Measurements from ENCODE around the gene NPB. TPM values are rescaled to one million over a fixed set of nuclear protein-coding genes. Genes with fewer than 3 reads are reported as not detected.
A peak's percentile ranks its signal among the peaks of the same experiment; 100 is the strongest.

Gene NPB
- polyA plus RNA-seq, 3 donors, result 0.08 to 0.16 TPM; not detected in 1

DNA sequence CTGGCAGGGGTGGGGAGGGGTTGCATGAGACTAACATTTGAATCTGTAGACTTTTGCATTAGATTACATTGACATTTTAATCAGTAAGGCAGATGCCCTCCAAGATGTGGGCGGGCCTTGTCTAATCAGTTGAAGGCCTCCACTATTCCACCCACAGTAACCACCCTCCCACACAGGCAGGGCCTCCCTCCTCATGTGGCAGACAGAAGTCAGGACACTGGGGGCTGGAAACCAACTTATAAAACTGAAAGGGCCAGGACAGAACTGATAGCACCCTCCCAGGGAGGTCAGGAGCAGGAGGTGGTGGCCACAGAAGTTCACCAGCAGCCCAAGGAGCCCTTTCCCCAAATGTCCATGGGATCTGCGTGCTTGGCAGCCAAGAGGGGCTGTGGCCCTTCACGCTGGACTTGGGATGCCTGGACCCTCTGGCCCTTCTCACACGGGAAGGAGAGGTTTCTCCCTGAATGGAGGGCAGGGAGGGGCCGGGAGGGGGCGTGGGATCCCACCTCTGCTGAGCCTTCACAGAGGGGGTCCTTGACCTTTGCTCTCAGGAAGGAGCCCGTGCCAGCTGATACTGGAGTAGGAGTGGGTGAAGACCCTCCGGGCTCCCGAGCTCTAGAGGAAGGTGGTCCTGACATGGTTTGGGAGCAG, 30.4 kb downstream of the NPB start:
- peaks cover 23% of the 10 kb centered on the region for H3K4me1 Mint-ChIP-seq
- H3K4me3 Mint-ChIP-seq, result peak overlapping the region in 1 of 2 donors; percentile 11
- no peak overlapping the region for H3K4me2 ChIP-seq (replicated peaks; ENCODE audit: extremely low read depth, low read length, poor library complexity, severe bottlenecking)
- no peak overlapping the region for H3K27ac Mint-ChIP-seq
- H3K9ac ChIP-seq (ENCODE audit: insufficient read depth, low read length, poor library complexity, severe bottlenecking), result no peak overlapping the region
- no peak for DNase-seq
- peaks cover 18 to 27% of the 10 kb centered on the region in 2 donors for H3K4me1 ChIP-seq (ENCODE audit: control insufficient read depth in 1 of 2, insufficient read depth in 2 of 2, low read length in 2 of 2)
- H3K36me3 ChIP-seq (replicated peaks in 1 of 2; ENCODE audit: control insufficient read depth in 1 of 2, insufficient read depth in 2 of 2, low read length in 2 of 2), result no peaks in the 10 kb centered on the region
- 100% methylated on average over 4 of the region's 9 CpGs for WGBS (ENCODE audit: insufficient coverage)
- H3K79me2 ChIP-seq (ENCODE audit: insufficient read depth, low read length), result no peaks in the 10 kb centered on the region
- peaks cover 41 to 65% (median 42%) of the 10 kb centered on the region in 3 donors for H3K27me3 Mint-ChIP-seq (ENCODE audit: low read depth in 3 of 3)
- H3K4me3 ChIP-seq (replicated peaks in 1 of 3; ENCODE audit: low read depth in 2 of 3, low read length in 3 of 3), result no peak overlapping the region
- peaks cover 9 to 44% of the 10 kb centered on the region in 2 donors for H3K27me3 ChIP-seq (ENCODE audit: control insufficient read depth in 2 of 2, insufficient read depth in 2 of 2, low read length in 2 of 2)
- H3K36me3 Mint-ChIP-seq, result peaks cover 0 to 2% of the 10 kb centered on the region in 2 donors
- peaks cover 4% of the 10 kb centered on the region for H4K20me1 ChIP-seq (ENCODE audit: insufficient read depth, low read length)
- no peak overlapping the region for H3K27ac ChIP-seq (ENCODE audit: low read depth in 1 of 2, low read length in 2 of 2)
- intact Hi-C loops (cut with micrococcal nuclease), result no loop called here
- no peaks in the 10 kb centered on the region for H3K9me3 ChIP-seq (replicated peaks in 1 of 2; ENCODE audit: control insufficient read depth in 1 of 2, insufficient read depth in 1 of 2, low read length in 2 of 2)
- no peak overlapping the region for H2AFZ ChIP-seq (ENCODE audit: insufficient read depth, low read depth, low read length, poor library complexity, severe bottlenecking)
- TF ChIP-seq, protein P1, sequence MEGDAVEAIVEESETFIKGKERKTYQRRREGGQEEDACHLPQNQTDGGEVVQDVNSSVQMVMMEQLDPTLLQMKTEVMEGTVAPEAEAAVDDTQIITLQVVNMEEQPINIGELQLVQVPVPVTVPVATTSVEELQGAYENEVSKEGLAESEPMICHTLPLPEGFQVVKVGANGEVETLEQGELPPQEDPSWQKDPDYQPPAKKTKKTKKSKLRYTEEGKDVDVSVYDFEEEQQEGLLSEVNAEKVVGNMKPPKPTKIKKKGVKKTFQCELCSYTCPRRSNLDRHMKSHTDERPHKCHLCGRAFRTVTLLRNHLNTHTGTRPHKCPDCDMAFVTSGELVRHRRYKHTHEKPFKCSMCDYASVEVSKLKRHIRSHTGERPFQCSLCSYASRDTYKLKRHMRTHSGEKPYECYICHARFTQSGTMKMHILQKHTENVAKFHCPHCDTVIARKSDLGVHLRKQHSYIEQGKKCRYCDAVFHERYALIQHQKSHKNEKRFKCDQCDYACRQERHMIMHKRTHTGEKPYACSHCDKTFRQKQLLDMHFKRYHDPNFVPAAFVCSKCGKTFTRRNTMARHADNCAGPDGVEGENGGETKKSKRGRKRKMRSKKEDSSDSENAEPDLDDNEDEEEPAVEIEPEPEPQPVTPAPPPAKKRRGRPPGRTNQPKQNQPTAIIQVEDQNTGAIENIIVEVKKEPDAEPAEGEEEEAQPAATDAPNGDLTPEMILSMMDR (IDR thresholded peaks at IDR 0.05), result no peak
- H3K9me3 Mint-ChIP-seq, result peaks cover 0 to 5% (median 3%) of the 10 kb centered on the region in 7 donors

DNA sequence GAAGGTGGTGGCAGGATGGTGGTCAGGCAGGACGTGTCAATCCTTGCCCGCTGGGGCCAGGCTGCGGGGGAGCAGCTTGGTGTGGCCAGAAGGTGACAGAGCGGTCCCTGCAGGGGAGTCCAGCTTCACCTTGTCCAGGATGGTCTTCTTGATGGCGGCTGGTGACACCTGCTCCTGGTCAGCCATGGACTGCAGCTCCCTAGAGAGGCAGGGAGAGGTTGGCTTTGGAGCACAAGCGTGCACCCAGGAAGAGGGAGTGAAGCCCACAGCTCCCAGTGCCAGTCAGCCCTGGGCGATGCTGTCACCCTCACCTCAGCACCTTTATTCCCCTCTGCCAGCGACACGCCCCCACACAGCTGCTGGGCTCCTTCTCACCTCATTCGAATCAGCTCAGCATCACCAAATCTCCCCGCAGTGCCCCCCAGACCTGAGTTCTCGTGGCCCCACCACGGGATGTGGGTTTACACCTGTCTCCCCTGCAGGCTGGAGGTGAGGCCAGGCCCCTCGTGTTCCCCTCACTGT, 31.2 kb downstream of the NPB start:
- no peaks in the 10 kb centered on the region for H3K9me3 ChIP-seq (replicated peaks in 1 of 2; ENCODE audit: control insufficient read depth in 1 of 2, insufficient read depth in 1 of 2, low read length in 2 of 2)
- no peak overlapping the region for H3K9ac ChIP-seq (ENCODE audit: insufficient read depth, low read length, poor library complexity, severe bottlenecking)
- TF ChIP-seq, protein P1 (IDR thresholded peaks at IDR 0.05), result no peak
- no peaks in the 10 kb centered on the region for H3K36me3 ChIP-seq (replicated peaks in 1 of 2; ENCODE audit: control insufficient read depth in 1 of 2, insufficient read depth in 2 of 2, low read length in 2 of 2)
- H3K4me2 ChIP-seq (replicated peaks; ENCODE audit: extremely low read depth, low read length, poor library complexity, severe bottlenecking), result no peak overlapping the region
- H4K20me1 ChIP-seq (ENCODE audit: insufficient read depth, low read length), result peaks cover 4% of the 10 kb centered on the region
- Mint-ChIP-seq H3K27ac (peak overlapping the region in 2 of 7 donors; percentile 18 to 73), H3K4me1 (peaks cover 27% of the 10 kb centered on the region), H3K36me3 (peaks cover 0 to 2% of the 10 kb centered on the region in 2 donors), H3K27me3 (ENCODE audit: low read depth in 3 of 3) (peaks cover 47 to 70% (median 47%) of the 10 kb centered on the region in 3 donors), H3K4me3 (no peak overlapping the region), H3K9me3 (peaks cover 0 to 5% (median 3%) of the 10 kb centered on the region in 7 donors)
- no peaks in the 10 kb centered on the region for H3K79me2 ChIP-seq (ENCODE audit: insufficient read depth, low read length)
- no peak overlapping the region for H2AFZ ChIP-seq (ENCODE audit: insufficient read depth, low read depth, low read length, poor library complexity, severe bottlenecking)
- H3K27ac ChIP-seq (ENCODE audit: low read depth in 1 of 2, low read length in 2 of 2), result no peak overlapping the region
- no peak for DNase-seq
- no peak overlapping the region for H3K4me3 ChIP-seq (replicated peaks in 1 of 3; ENCODE audit: low read depth in 2 of 3, low read length in 3 of 3)
- intact Hi-C loops (cut with micrococcal nuclease), result no loop called here
- H3K27me3 ChIP-seq (ENCODE audit: control insufficient read depth in 2 of 2, insufficient read depth in 2 of 2, low read length in 2 of 2), result peaks cover 9 to 46% of the 10 kb centered on the region in 2 donors
- H3K4me1 ChIP-seq (ENCODE audit: control insufficient read depth in 1 of 2, insufficient read depth in 2 of 2, low read length in 2 of 2), result peaks cover 18 to 25% of the 10 kb centered on the region in 2 donors
- 94% methylated on average over 10 of the region's 14 CpGs for WGBS (ENCODE audit: insufficient coverage)

Data from CD14-positive monocyte (primary cell).